ENCODE data around the gene UBE3C.

GRCh38 chr7:157244516-157245294, 106.0 kb downstream of the UBE3C start:
- TF ChIP-seq CTCF (IDR thresholded peaks at IDR 0.05; ENCODE audit: low read length): no peak
- no peak for TF ChIP-seq EZH2 (optimal IDR thresholded peaks at IDR 0.05; ENCODE audit: low read depth, low read length)
- no peak for TF ChIP-seq EZH2phosphoT487 (IDR thresholded peaks at IDR 0.05; ENCODE audit: low read length)

All from MM.1S (cell line).